Measurements from ENCODE around the gene PSTPIP2.

GRCh38 chr18:46042571-46043123 lies 29.4 kb downstream of the PSTPIP2 start:
- no peak for TF ChIP-seq GATA2 (IDR thresholded peaks at IDR 0.05; ENCODE audit: low read depth, low read length)
- no peak for TF ChIP-seq GATA3 (IDR thresholded peaks at IDR 0.05; ENCODE audit: low read depth, low read length)
